ENCODE measurements around the gene FAM83F.

Gene FAM83F

GRCh38 chr22:40041366-40042137, 46.8 kb downstream of the FAM83F start:
- no peak for TF ChIP-seq CTCF (IDR thresholded peaks at IDR 0.05)

- TF ChIP-seq CTCF (IDR thresholded peaks at IDR 0.05): no peak
Measured at GRCh38 chr22:40042312-40042711, 47.6 kb downstream of the FAM83F start.

GRCh38 chr22:40043081-40043480, 48.3 kb downstream of the FAM83F start:
- TF ChIP-seq CTCF (IDR thresholded peaks at IDR 0.05): no peak

GRCh38 chr22:40043793-40044101, 49.0 kb downstream of the FAM83F start:
- TF ChIP-seq CTCF (IDR thresholded peaks at IDR 0.05): no peak

GRCh38 chr22:40044102-40044869, 49.5 kb downstream of the FAM83F start:
- TF ChIP-seq CTCF (IDR thresholded peaks at IDR 0.05): no peak

- no peak for TF ChIP-seq CTCF (IDR thresholded peaks at IDR 0.05)
Measured at GRCh38 chr22:40044870-40045834, 50.4 kb downstream of the FAM83F start.

GRCh38 chr22:40046126-40046525, 51.4 kb downstream of the FAM83F start:
- TF ChIP-seq CTCF (IDR thresholded peaks at IDR 0.05): no peak

Data from LNCAP (cell line).